SK-MEL-5 (cell line): ENCODE measurements around the gene FIS1. TPM values are rescaled to one million over a fixed set of nuclear protein-coding genes. Genes with fewer than 3 reads are reported as not detected.
"Not testable (repeated sequence)": the region's sequence is repeated elsewhere in the genome, so short reads cannot be mapped to it uniquely, and the experiment has no call there.

Experiments used
- DNase-seq: peaks from one replicate; pipeline ENCODE4 v3.0.0-alpha.2; 2016; ENCODE audit warnings: low read depth, low spot score
- in situ Hi-C: cut with HindIII; loops from 2 replicates; pipeline ENCODE4 v1.10.0; 2016; ENCODE audit warnings: low sequenced_read_pairs, high pct_unique_total_duplicates, low pct_unique_long_range_greater_than_20kb
- polyA plus RNA-seq, 2 experiments: library from polyadenylated mRNA; depleted of rRNA; stranded (reverse); fragments of >200 nt; gene quantifications; 2 replicates each; pipeline ENCODE4 v1.2.3, GENCODE V29; 2015
- total RNA-seq: library from RNA; depleted of rRNA; stranded (reverse); fragments of >200 nt; shearing (Covaris generic); gene quantifications from 2 replicates; pipeline ENCODE4 v1.2.3, GENCODE V29; 2014; rRNA removed

FIS1 gene
- 252 and 310 TPM in 2 replicates for total RNA-seq
- polyA plus RNA-seq (2015; cell fraction: cytosol; rRNA removed), result 332 and 485 TPM in 2 replicates
- 156 and 206 TPM in 2 replicates for polyA plus RNA-seq (2015; cell fraction: nucleus; rRNA removed)

DNA sequence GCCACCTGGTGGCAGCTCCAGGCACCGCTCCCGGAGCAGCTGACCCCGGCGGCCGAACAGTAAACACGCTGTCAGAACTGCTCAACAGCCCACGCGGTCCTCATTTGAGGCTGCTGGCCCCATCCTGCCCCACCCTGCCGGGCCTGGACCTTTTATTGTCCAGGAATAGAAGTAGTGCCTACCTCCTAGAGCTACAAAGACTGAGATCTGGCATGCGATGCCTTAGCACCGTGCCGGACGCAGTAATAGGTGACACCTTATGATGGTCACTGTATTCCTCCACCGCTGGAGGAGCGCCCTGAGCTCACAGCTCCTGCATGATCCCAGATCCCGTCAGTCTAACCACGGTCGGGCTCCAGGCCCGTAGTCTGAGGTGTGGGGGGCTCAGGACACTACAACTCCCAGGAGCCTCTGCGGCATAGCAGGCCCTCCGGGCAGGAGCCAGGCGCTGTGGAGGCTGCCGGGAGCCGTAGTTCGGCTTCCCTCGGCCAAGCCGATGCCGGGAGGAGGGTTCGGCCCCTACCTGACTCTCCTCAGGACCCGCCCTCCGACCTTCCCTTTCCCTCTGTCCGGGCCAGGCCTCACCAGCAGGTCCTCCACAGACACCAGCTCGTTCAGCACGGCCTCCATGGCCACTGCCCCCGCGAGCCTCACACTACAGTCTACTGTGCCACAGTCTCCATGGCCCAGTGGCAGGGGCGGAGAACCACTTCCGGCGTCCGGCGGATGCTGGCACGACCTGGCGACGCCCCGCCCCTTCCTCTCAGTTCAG is at the start of gene FIS1:
Gene FIS1 (minus strand): TSS at position 707 of the 772 bp plus-strand sequence. CDS start 77 bp downstream, at position 630.
- in situ Hi-C loops, result no loop called here
- peak; percentile 95 for DNase-seq

DNA sequence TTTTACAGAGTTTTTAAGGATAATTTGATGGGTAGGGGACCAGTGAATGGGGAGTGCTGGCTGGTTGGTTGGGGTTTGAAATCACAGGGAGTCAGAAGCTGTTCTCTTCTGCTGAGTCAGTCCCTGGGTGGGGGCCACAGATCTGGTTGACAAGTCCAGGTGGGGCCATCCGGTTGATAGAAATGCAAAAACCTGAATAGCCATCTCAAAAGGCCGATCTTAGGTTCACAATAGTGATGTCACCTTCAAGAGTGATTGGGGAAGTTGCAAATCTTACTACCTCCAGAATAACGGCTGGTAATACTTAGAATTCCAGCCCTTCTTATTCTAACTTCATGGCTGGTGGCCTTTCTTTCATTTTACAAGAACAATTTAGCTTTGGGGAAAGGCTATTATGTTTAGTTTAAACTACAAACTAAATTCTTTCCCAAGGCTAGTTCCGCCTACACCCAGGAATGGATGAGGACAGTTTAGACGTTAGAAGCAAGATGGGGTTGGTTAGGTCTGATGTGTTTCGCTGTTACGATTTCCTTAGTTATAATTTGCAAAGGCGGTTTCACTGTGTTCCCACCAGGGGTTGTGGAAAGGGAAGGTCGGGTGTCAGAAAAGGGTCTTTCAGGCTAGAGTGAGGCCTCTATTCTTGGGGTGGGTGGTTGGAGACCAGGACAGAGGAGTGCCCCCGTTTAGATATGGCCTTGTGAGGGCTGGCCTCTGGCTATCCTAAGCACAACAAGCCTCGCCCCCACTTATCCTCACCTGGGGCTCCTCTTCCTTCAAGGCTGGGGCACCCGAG is 49.4 kb upstream of the FIS1 start:
- no peak for DNase-seq
- in situ Hi-C loops, result no loop called here

DNA sequence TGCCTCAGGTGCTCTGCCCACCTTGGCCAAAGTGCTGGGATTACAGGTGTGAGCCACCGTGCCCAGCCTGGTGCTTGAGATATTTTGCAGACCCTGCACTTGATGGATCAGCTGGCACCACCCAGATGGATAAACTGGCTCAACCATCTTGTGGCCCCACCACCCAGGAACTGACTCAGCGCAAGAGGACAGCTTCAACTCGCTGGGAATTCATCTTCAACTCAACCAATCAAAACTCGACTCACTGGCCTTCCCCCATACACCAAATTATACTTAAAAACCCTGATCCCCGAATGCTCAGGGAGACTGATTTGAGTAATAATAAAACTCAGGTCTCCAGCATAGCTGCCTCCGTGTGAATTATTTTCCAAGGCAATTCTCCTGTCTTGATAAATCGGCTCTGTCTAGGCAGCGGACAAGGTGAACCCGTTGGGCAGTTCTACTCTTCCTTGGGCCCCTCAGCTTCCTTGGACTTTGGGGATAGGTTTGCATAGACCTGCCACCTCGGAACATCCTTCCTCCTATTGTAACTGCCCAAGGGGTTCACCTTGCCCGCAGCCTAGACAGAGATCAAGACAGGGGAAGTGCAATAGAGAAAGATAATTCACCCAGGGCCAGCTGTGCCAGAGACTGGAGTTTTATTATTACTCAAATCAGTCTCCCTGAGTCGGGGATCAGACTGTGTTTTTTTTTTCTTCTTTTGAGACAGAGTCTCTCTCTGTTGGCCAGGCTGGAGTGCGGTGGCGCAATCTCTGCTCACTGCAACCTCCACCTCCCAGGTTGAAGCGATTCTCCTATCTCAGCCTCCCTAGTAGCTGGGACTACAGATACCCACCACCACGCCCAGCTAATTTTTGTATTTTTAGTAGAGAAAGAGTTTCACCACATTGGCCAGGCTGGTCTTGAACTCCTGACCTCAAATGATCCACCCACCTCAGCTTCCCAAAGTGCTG is 48.5 kb upstream of the FIS1 start:
- DNase-seq, in situ Hi-C loops: not testable (repeated sequence)

DNA sequence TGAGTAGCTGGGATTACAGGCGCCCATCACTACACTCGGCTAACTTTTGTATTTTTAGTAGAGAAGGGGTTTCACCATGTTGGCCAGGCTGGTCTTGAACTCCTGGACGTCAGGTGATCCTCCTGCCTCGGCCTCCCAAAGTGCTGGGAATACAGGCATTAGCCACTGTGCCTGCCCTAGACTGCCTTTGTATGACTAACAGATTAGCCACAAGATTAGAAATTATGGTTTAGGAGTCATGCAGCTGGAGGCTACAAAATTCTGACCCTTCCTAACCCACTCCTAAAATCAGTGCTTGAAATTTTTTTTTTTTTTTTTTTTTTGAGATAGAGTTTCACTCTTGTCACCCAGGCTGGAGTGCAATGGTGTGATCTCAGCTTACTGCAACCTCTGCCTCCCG is 47.7 kb upstream of the FIS1 start:
- not testable (repeated sequence) for DNase-seq

DNA sequence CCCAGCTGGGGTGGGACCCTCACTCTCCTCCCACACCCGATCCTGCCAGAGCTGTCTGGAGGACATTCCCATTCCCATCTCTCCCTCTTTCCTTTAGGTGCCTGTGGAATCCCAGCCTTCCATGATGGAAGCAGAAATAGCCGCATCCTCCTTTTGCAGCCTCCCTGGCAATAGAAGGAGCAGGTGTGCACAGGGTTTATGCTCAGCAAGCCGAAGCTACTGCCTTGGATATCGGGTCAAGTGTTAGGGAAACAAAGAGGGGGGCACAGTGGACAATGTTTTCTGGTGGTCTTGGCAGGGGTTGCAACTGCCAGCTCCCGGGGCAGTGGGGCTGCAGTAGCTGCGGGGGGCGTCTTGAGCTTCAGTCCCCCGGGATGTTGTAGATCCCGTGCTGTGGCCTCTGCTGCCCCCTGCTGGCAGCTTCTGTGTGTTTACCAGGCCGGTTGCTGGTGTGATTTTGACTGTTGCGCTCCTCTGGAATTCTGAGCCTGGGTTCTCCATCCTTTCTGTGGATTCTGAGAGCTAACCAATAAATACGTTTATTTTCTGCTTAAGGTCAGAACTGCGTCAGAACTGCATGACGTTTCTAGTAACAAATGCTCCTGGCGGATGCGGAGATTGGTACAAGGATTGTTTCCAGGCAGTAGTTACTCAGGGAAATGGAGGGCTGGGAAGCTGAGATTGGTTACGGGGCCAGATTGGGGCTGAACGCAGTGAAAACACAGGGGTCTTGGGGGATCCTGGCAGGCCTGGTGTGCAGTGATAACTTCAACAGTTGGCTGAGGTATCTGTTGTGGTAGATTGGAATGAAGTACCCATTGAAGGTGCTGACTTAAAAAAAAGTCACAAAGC is 45.5 kb upstream of the FIS1 start:
- in situ Hi-C loops, result not testable (repeated sequence)
- peak; percentile 69 for DNase-seq

More for the DNA sequence above, 47.7 kb upstream of the FIS1 start:
- in situ Hi-C loops, result not testable (repeated sequence)

DNA sequence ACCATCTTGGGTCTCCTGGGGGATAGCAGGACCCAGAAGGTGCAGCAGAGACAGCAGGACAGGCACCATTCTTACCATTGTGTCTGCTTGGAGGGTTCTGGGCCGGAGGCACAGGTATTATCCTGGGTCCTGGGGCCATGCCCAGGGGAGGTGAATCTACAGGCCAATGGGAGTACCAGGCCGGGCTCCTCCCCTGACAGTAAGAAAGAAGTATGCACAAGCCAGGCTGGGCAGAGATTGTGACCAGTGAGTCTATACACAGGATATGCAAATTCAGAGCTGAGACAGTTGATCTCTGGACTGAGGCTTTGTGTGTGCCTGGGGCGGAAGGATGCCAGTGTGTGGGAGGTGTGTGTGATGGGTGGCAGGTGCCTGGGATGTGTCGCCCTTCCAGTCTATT is 44.8 kb upstream of the FIS1 start:
- DNase-seq, in situ Hi-C loops: not testable (repeated sequence)

DNA sequence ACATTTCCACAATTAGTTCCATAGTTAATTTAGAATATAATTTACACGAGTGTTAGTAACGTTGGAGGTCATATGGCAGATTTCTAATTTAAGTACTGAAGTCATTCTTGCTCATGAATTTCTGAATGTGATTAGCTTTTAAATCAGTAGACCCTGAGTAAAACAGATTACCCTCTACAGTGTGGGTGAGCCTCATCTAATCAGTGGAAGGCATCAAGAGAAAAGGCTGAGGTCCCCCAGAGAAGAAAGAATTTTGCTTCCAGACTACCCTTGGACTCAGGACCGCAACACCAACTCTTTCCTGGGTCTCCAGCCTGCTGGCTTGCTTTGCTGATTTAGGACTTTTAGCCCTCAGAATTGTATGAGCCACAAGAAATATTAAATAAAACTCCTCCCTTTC is 43.6 kb upstream of the FIS1 start:
- in situ Hi-C loops, result no loop called here

DNA sequence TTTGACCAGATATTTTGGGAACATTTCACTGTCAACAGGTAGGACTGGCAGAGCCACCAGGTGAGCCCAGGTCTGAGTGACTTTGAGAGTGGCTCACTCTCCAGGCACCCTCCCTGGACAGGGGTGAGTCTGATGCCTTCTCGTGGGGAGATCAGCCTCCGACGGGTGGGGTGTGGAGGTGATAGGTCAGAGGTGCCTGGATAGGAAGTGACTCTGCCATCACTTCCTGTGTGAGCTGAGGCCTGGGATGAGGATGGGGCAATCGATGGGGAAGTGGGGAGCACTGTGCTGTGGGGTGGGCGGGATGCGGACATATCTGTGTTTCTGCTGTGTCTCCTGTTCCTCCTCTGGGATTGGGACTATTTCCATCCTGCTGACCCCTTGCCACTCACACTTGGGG is 42.2 kb upstream of the FIS1 start:
- in situ Hi-C loops, result no loop called here
- no peak for DNase-seq

More for the DNA sequence above, 43.6 kb upstream of the FIS1 start:
- DNase-seq, result no peak

DNA sequence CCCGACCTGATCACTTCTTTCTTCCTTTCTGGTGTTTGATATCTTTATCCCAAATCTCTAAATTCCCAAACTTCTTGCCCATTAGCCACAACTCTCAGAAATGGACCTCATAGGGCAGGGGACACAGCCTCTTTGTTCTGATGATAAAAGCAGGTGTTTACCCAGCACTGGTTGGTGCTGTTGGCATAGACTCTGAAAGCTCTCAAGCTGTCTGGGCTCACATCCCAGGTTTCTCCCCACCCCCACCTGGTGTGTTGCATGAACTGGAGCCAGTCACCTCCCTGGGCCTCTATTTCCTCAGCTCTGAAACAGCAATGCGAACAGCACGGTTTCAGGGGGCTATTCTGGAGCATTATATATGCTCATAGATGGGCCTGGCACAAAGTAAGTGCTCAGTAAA is 41.0 kb upstream of the FIS1 start:
- DNase-seq, in situ Hi-C loops: not testable (repeated sequence)

DNA sequence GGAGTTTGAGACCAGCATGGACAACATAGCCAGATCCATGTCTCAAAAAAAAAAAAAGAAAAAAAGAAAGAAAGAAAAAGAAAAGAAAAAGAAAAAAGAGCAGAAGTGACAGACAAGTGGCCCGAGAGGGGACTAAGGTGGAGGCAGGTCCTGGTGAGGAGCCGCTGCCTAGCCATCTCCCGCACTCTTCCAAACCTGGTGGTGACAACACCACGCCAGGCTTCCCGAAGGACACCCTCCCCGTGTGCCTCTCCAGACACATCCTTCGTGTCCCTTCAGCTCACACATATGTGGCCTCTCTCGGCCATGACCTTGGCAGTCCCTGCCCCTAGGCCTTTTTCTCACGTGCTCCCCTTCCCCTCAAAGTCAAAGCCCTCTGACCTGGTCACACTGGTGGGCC is 40.3 kb upstream of the FIS1 start:
- DNase-seq, result no peak
- in situ Hi-C loops, result no loop called here

DNA sequence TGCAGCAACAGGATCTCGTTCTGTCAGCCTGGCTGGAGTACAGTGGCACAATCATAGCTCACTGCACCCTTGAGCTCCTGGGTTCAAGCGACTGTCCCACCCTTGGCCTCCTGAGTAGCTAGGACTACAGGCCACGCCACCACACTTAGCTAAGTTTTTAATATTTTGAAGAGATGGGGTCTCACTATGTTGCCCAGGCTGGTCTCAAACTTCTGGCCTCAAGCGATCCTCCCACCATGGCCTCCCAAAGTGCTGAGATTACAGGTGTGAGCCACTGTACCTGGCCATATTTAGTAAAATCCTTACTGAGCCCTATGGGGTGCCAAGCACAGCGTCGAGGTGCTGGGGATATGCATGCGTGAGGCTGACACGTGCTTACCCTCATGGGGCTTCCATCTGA is 36.0 kb upstream of the FIS1 start:
- DNase-seq, in situ Hi-C loops: not testable (repeated sequence)

DNA sequence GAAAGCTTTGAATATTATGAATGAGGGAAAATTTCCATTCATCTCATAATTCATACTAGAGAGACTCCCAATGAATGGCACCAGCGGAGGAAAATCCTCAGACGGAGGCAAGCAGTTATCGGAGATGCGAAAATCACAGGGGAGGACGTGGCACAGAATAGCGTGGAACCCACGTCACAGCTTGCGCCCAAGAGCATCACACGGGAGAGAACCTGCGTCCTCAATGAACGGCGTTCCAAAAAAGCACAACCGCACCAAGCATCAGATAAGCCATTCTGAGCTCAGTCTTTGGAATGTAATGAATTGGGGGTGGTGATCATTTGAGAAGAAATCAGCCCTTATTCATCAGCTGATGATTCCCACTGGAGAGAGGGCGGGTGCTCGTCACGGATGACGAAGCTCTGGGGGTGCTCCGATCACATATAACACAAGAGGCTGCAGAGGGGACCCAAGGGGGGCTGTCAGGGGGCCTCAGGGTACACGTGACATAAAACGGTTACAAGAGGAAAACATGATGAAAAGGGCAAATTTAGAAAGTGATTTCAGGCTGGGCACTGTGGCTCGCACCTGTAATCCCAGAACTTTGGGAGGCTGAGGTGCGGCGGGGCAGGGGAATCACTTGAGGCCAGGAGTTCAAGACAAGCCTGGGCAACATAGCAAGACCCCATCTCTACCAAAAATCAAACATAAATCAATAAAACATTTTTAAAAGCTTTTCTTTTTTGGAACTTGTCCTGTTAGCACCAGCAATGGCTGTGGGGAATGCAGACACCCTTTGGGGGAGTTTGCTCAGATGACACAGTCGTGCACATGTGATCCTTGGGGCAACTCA is 33.8 kb upstream of the FIS1 start:
- DNase-seq, result no peak
- in situ Hi-C loops, result no loop called here

DNA sequence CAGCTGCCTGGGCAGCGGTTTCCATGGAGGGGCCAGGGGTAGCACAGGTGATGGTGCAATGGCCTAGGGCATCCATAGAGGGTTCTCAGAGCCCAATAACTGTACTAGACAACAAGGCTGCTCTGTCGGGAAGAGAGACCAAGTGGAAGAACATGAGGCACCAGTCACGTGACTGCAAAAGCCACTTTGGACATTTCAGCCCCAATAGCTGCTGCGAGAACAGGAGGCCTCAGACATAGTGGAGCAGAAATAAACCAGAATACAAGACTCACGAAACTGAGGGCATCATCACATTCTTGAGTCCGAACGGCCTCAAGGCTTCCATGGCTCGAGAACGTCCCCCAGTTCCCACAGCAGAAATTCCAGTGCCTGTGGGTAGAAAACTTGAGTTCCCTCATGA is 32.3 kb upstream of the FIS1 start:
- peak; percentile 38 for DNase-seq
- in situ Hi-C loops, result no loop called here

DNA sequence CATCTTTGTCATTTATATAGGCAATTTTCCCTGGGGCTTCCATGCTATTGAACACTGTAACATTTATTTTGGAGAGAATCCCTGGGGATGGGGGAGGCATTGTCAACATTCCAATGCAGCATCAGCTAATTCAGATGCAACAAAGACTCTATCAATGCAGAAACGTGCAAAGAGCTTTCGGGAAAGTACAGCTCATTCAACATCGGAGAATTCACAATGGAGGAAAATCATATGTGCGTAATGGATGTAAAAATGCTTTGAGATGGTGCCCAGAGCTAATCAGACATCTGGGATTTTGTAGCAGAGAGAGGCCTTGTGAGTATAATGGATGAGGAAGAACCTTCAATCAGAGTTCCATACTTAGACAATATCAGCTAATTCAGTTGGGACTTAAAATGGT is 28.3 kb upstream of the FIS1 start:
- in situ Hi-C loops, result no loop called here
- DNase-seq, result peak; percentile 94

DNA sequence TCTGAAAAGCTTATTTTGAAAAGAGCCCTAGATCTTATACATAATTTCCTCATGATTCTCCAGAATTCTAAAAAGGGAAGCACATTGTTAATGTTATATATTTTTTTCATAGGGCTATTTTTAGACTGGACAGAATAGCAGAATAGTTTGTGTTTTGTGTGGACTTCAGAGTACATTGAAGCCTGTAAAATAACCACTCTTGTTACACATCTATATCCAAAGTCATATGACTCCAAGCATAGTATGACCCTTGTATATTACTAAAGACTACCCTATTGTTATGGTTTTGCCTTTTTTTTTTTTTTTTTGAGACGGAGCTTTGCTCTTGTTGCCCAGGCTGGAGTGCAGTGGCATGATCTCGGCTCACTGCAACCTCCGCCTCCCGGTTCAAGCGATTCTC is 26.1 kb upstream of the FIS1 start:
- peak; percentile 99 for DNase-seq
- in situ Hi-C loops, result no loop called here

DNA sequence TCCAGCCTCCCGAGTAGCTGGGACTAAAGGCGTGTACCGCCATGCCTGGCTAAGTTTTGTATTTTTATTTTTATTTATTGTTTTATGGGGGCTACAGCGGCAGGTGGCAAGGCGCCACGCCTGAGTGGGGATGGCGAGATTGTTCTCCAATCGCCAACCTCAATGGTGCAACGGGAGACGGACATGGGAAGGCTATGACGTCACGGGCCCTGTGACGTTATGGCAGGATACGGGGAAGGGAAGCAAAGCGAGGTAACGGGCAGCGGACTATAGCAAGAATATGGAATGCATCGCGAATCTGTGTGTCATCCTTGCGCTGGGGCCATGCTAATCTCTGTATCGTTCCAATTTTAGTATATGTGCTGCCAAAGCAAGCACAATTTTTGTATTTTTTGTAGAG is 24.8 kb upstream of the FIS1 start:
- in situ Hi-C loops, result no loop called here
- no peak for DNase-seq
